Measurements from ENCODE around the gene MSN.
"Not testable (repeated sequence)": the region's sequence is repeated elsewhere in the genome, so short reads cannot be mapped to it uniquely, and the experiment has no call there.

GRCh38 chrX:65636261-65636660 lies 31.2 kb upstream of the MSN start:
- TF ChIP-seq CTCF (IDR thresholded peaks at IDR 0.05; ENCODE audit: insufficient read depth, low read length, poor library complexity, severe bottlenecking); EZH2phosphoT487 (conservative IDR thresholded peaks at IDR 0.05; ENCODE audit: low read length): not testable (repeated sequence)

Measured in SU-DHL-6 (cell line).